ENCODE results near the gene GRAP2.

DNA sequence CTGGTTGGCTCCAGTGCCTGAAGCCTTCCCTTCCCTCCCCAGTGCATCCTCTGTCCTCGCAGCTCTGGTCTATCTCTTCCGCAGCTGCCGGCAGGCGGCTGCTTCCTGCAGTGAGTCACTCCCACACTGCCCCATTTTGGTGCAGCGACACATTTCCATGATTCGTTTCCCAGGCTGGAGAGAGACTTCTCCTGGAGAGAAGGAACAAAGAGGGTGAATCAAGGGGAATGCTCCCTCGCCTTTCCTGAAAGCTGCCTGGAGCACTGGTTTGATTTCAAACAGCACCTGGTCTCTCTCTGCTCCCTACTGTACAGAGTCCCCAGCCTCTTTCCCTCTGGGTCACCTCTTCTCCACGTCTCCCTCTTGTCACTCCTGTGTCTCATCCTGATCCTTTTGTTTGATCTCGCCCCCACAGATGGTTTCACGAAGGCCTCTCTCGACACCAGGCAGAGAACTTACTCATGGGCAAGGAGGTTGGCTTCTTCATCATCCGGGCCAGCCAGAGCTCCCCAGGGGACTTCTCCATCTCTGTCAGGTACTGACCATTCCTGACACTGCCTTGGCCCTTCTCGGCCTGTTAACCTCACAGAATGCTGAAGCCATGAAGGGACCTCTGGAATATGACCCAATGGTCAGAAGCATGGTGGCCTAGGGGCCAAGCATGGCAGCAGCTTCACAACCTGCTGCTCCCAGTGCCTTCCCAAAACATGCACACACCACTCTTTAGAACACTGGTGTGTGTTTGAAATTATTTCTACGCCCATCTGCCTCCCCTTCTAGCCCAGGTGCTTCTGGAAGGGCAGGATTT, 59.0 kb downstream of the GRAP2 start, which contains the start of gene TMA7B:
- no peak for TF ChIP-seq EZH2phosphoT487 (IDR thresholded peaks at IDR 0.05)
- TF ChIP-seq, protein P1, sequence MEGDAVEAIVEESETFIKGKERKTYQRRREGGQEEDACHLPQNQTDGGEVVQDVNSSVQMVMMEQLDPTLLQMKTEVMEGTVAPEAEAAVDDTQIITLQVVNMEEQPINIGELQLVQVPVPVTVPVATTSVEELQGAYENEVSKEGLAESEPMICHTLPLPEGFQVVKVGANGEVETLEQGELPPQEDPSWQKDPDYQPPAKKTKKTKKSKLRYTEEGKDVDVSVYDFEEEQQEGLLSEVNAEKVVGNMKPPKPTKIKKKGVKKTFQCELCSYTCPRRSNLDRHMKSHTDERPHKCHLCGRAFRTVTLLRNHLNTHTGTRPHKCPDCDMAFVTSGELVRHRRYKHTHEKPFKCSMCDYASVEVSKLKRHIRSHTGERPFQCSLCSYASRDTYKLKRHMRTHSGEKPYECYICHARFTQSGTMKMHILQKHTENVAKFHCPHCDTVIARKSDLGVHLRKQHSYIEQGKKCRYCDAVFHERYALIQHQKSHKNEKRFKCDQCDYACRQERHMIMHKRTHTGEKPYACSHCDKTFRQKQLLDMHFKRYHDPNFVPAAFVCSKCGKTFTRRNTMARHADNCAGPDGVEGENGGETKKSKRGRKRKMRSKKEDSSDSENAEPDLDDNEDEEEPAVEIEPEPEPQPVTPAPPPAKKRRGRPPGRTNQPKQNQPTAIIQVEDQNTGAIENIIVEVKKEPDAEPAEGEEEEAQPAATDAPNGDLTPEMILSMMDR (IDR thresholded peaks at IDR 0.05) = peak; percentile 30
- no peak for TF ChIP-seq EZH2 (IDR thresholded peaks at IDR 0.05)

Data from neural progenitor cell (in vitro differentiated cells).